Right atrium auricular region (tissue), 2 donors: ENCODE results near the gene KLHL22. TPM values are rescaled to one million over a fixed set of nuclear protein-coding genes. Genes with fewer than 3 reads are reported as not detected.
"Not testable (repeated sequence)": the region's sequence is repeated elsewhere in the genome, so short reads cannot be mapped to it uniquely, and the experiment has no call there.

Experiments
- DNase-seq: peaks from one replicate; pipeline ENCODE4 v3.0.0-alpha.2; 2019; ENCODE audit warnings: low spot score
- H3K27ac ChIP-seq, 2 donors: fragments of 200-600 bp; sonication (generic); 1 replicate in 1 of 2; 2 replicates in 1 of 2; pipeline ENCODE4 v1.5.1; 2016 to 2019
- H3K27me3 ChIP-seq, 2 donors: fragments of 200-600 bp; sonication (generic); one replicate each; pipeline versions ENCODE4 v1.5.1 to v1.6.0; 2017 to 2019
- H3K36me3 ChIP-seq: fragments of 200-600 bp; sonication (generic); one replicate; pipeline ENCODE4 v1.5.1; 2016
- H3K4me1 ChIP-seq, 2 donors: fragments of 200-600 bp; sonication (generic); one replicate each; pipeline versions ENCODE4 v1.5.1 to v1.6.0; 2017 to 2019
- H3K4me3 ChIP-seq, 2 donors: fragments of 200-600 bp; sonication (generic); 1 replicate in 1 of 2; 2 replicates in 1 of 2; pipeline ENCODE4 v1.5.1; 2017 to 2019; ENCODE audit warnings: mild to moderate bottlenecking in 1 of 2, moderate library complexity in 1 of 2
- H3K9me3 ChIP-seq, 2 donors: fragments of 200-600 bp; sonication (generic); one replicate each; pipeline ENCODE4 v1.5.1; 2019
- CTCF ChIP-seq, 2 donors: fragments of 200-600 bp; sonication (generic); IDR thresholded peaks; one replicate each; pipeline ENCODE4 v1.5.1; 2019; ENCODE audit warnings: antibody characterized with exemption in 2 of 2
- total RNA-seq, 2 donors: library from RNA; depleted of rRNA; stranded (reverse); fragments of >200 nt; gene quantifications; one replicate each; pipeline ENCODE4 v1.1.0, GENCODE V29; 2016

The KLHL22 gene
- total RNA-seq, 2 donors from 2014 or later = 16.0 to 21.9 TPM

GRCh38 chr22:20451920-20452319 lies 43.7 kb downstream of the KLHL22 start:
- no peak overlapping the region for H3K27ac ChIP-seq
- no peak for TF ChIP-seq CTCF (IDR thresholded peaks at IDR 0.05)
- no peak for DNase-seq

GRCh38 chr22:20451129-20451778 lies 44.3 kb downstream of the KLHL22 start:
- H3K4me3 ChIP-seq, H3K27me3 ChIP-seq, H3K9me3 ChIP-seq, H3K27ac ChIP-seq, H3K4me1 ChIP-seq, DNase-seq, H3K36me3 ChIP-seq: not testable (repeated sequence)

More at GRCh38 chr22:20451920-20452319, 43.7 kb downstream of the KLHL22 start:
- Histone ChIP-seq H3K27me3 (no peaks in the 10 kb centered on the region), H3K4me1 (no peaks in the 10 kb centered on the region), H3K4me3 (no peak overlapping the region), H3K9me3 (no peaks in the 10 kb centered on the region), H3K36me3 (no peaks in the 10 kb centered on the region)

- no peaks in the 10 kb centered on the region for H3K4me1 ChIP-seq
- TF ChIP-seq CTCF (IDR thresholded peaks at IDR 0.05) = no peak
- DNase-seq = no peak
- H3K27ac ChIP-seq = no peak overlapping the region
- H3K9me3 ChIP-seq = no peaks in the 10 kb centered on the region
- H3K27me3 ChIP-seq = no peaks in the 10 kb centered on the region
- no peak overlapping the region for H3K4me3 ChIP-seq
- H3K36me3 ChIP-seq = peaks cover 3% of the 10 kb centered on the region
Observed at GRCh38 chr22:20450551-20450906, 45.1 kb downstream of the KLHL22 start.

GRCh38 chr22:20449819-20450550 lies 45.6 kb downstream of the KLHL22 start:
- Histone ChIP-seq H3K27ac (no peak overlapping the region), H3K36me3 (peaks cover 7% of the 10 kb centered on the region), H3K9me3 (no peaks in the 10 kb centered on the region), H3K4me1 (no peaks in the 10 kb centered on the region), H3K27me3 (no peaks in the 10 kb centered on the region), H3K4me3 (no peak overlapping the region)
- no peak for TF ChIP-seq CTCF (IDR thresholded peaks at IDR 0.05)
- DNase-seq = no peak

- Histone ChIP-seq H3K4me3 (no peak overlapping the region), H3K27me3 (no peaks in the 10 kb centered on the region), H3K9me3 (no peaks in the 10 kb centered on the region), H3K27ac (no peak overlapping the region), H3K36me3 (peaks cover 7% of the 10 kb centered on the region), H3K4me1 (no peaks in the 10 kb centered on the region)
- DNase-seq = no peak
- TF ChIP-seq CTCF (IDR thresholded peaks at IDR 0.05) = no peak
Observed at GRCh38 chr22:20448630-20449029, 47.0 kb downstream of the KLHL22 start.

GRCh38 chr22:20446383-20446970 lies 49.1 kb downstream of the KLHL22 start:
- Histone ChIP-seq H3K4me1 (peaks cover 0 to 9% of the 10 kb centered on the region in 2 donors), H3K27ac (no peak overlapping the region), H3K36me3 (peaks cover 7% of the 10 kb centered on the region), H3K4me3 (no peak overlapping the region), H3K27me3 (no peaks in the 10 kb centered on the region), H3K9me3 (no peaks in the 10 kb centered on the region)
- no peak for DNase-seq
- TF ChIP-seq CTCF (IDR thresholded peaks at IDR 0.05) = no peak
